Ovary (tissue), 3 donors: ENCODE results near the gene CNOT1.

Experiments used
- CTCF ChIP-seq, 3 donors: fragments of 450-650 bp in 2 of 3; fragments of 200-600 bp in 1 of 3; IDR thresholded peaks; one replicate each; pipeline versions ENCODE4 v1.5.1 to v1.8.0; 2016 to 2022; ENCODE audit warnings: antibody characterized with exemption in 3 of 3, mild to moderate bottlenecking in 1 of 3
- POLR2A ChIP-seq: fragments of 450-650 bp; IDR thresholded peaks from one replicate; pipeline ENCODE4 v1.6.1; 2017; ENCODE audit warnings: antibody characterized with exemption, mild to moderate bottlenecking, moderate library complexity
- donor health status: DM: no; HTN: no; CAD: no.

GRCh38 chr16:58636466-58636865 is 6.8 kb upstream of the CNOT1 start:
- TF ChIP-seq CTCF (IDR thresholded peaks at IDR 0.05) (no peak), POLR2A (no peak)
